ENCODE data around the gene HLX. TPM values are rescaled to one million over a fixed set of nuclear protein-coding genes. Genes with fewer than 3 reads are reported as not detected.

HLX gene
- total and polyA plus RNA-seq, 2 donors (not counting 1 experiment from before 2014, with no cell fraction given) = 8.2 to 22.3 TPM

- no peak overlapping the region for H3K9ac ChIP-seq (ENCODE audit: insufficient read depth, low read length)
- H3K4me3 ChIP-seq (replicated peaks in 1 of 4; ENCODE audit: control extremely low read depth in 1 of 4, insufficient read depth in 1 of 4, low read depth in 3 of 4, low read length in 4 of 4) = no peak overlapping the region
- no peaks in the 10 kb centered on the region for H3K79me2 ChIP-seq (ENCODE audit: control insufficient read depth, insufficient read depth, low read length)
- H3K27me3 ChIP-seq (ENCODE audit: control insufficient read depth, insufficient read depth, low read length) = no peaks in the 10 kb centered on the region
- TF ChIP-seq CTCF (conservative IDR thresholded peaks at IDR 0.05 in 1 of 2, IDR thresholded peaks at IDR 0.05 in 1 of 2; ENCODE audit: low read depth in 1 of 2, low read length in 2 of 2) = no peak
- no peak for TF ChIP-seq EZH2 (IDR thresholded peaks at IDR 0.05; ENCODE audit: low read length, missing control alignments)
- H3K36me3 ChIP-seq (ENCODE audit: control insufficient read depth, insufficient read depth, low read length) = no peaks in the 10 kb centered on the region
- H3K27ac ChIP-seq (ENCODE audit: insufficient read depth, low read length) = no peak overlapping the region
- no peaks in the 10 kb centered on the region for H3K4me1 ChIP-seq (ENCODE audit: control insufficient read depth, extremely low read depth, insufficient read depth, low read length)
- H3K4me2 ChIP-seq (ENCODE audit: extremely low read depth, insufficient read depth, low read length) = no peak overlapping the region
- no peaks in the 10 kb centered on the region for H3K9me3 ChIP-seq (ENCODE audit: control insufficient read depth, insufficient read depth, low read depth, low read length)
- DNase-seq (ENCODE audit: low read depth in 2 of 2) = no peak
- H2AFZ ChIP-seq (ENCODE audit: low read length) = no peak overlapping the region
- H4K20me1 ChIP-seq (ENCODE audit: control insufficient read depth, extremely low read depth, insufficient read depth, low read length) = no peaks in the 10 kb centered on the region
Observed at GRCh38 chr1:220890602-220891001, 11.4 kb downstream of the HLX start.

- no peak for TF ChIP-seq EZH2 (IDR thresholded peaks at IDR 0.05; ENCODE audit: low read length, missing control alignments)
- TF ChIP-seq CTCF (conservative IDR thresholded peaks at IDR 0.05 in 1 of 2, IDR thresholded peaks at IDR 0.05 in 1 of 2; ENCODE audit: low read depth in 1 of 2, low read length in 2 of 2) = no peak
- Histone ChIP-seq H3K27ac (ENCODE audit: insufficient read depth, low read length) (no peak overlapping the region), H3K4me3 (replicated peaks in 1 of 4; ENCODE audit: control extremely low read depth in 1 of 4, insufficient read depth in 1 of 4, low read depth in 3 of 4, low read length in 4 of 4) (no peak overlapping the region), H3K79me2 (ENCODE audit: control insufficient read depth, insufficient read depth, low read length) (no peaks in the 10 kb centered on the region), H2AFZ (ENCODE audit: low read length) (no peak overlapping the region), H3K9me3 (ENCODE audit: control insufficient read depth, insufficient read depth, low read depth, low read length) (no peaks in the 10 kb centered on the region), H3K36me3 (ENCODE audit: control insufficient read depth, insufficient read depth, low read length) (no peaks in the 10 kb centered on the region), H3K4me1 (ENCODE audit: control insufficient read depth, extremely low read depth, insufficient read depth, low read length) (no peaks in the 10 kb centered on the region), H4K20me1 (ENCODE audit: control insufficient read depth, extremely low read depth, insufficient read depth, low read length) (no peaks in the 10 kb centered on the region), H3K4me2 (ENCODE audit: extremely low read depth, insufficient read depth, low read length) (no peak overlapping the region), H3K27me3 (ENCODE audit: control insufficient read depth, insufficient read depth, low read length) (no peaks in the 10 kb centered on the region), H3K9ac (ENCODE audit: insufficient read depth, low read length) (no peak overlapping the region)
- no peak for DNase-seq (ENCODE audit: low read depth in 2 of 2)
Observed at GRCh38 chr1:220891224-220892085, 12.2 kb downstream of the HLX start.

GRCh38 chr1:220892086-220892376 lies 12.8 kb downstream of the HLX start:
- Histone ChIP-seq H3K36me3 (ENCODE audit: control insufficient read depth, insufficient read depth, low read length) (no peaks in the 10 kb centered on the region), H3K4me2 (ENCODE audit: extremely low read depth, insufficient read depth, low read length) (no peak overlapping the region), H2AFZ (ENCODE audit: low read length) (no peak overlapping the region), H3K4me3 (replicated peaks in 1 of 4; ENCODE audit: control extremely low read depth in 1 of 4, insufficient read depth in 1 of 4, low read depth in 3 of 4, low read length in 4 of 4) (no peak overlapping the region), H3K27me3 (ENCODE audit: control insufficient read depth, insufficient read depth, low read length) (no peaks in the 10 kb centered on the region), H3K9ac (ENCODE audit: insufficient read depth, low read length) (no peak overlapping the region), H3K27ac (ENCODE audit: insufficient read depth, low read length) (no peak overlapping the region), H3K4me1 (ENCODE audit: control insufficient read depth, extremely low read depth, insufficient read depth, low read length) (no peaks in the 10 kb centered on the region), H4K20me1 (ENCODE audit: control insufficient read depth, extremely low read depth, insufficient read depth, low read length) (no peaks in the 10 kb centered on the region), H3K9me3 (ENCODE audit: control insufficient read depth, insufficient read depth, low read depth, low read length) (no peaks in the 10 kb centered on the region), H3K79me2 (ENCODE audit: control insufficient read depth, insufficient read depth, low read length) (no peaks in the 10 kb centered on the region)
- TF ChIP-seq CTCF (conservative IDR thresholded peaks at IDR 0.05 in 1 of 2, IDR thresholded peaks at IDR 0.05 in 1 of 2; ENCODE audit: low read depth in 1 of 2, low read length in 2 of 2) (no peak), EZH2 (IDR thresholded peaks at IDR 0.05; ENCODE audit: low read length, missing control alignments) (no peak)
- DNase-seq (ENCODE audit: low read depth in 2 of 2) = no peak
